ENCODE results near the gene CBY1.
A peak's percentile ranks its signal among the peaks of the same experiment; 100 is the strongest.

CBY1 gene

DNA sequence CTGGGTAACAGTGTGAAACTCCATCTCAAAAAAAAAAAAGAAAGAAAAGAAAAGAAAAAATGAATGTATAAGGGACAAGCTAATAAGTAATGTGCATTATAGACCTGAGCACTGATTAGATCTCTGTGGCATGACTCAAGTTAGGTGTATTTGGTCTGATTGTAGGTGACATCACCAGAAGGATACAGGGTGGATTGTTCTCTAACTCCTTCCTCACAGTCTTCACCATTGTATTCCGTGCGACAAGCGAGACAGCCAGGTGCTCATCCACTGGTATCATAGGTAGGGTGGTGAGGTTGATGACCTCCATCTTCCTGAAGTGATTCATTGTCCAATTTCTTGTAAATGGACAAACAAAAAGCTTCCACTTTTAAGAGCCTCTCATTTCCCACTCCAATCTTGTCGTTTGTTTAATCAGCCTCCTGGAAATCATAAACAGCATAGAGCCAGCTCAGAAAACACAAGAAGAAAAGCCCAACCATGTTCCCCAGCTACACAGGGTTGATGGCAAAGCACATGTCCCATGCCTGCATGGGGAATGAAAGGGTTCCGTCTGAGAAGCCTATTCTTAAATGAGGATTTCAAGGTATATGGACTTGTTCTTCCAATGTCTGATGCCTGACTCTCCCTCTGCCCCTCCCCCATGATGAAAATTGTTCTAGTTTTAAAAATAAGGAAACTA is 6.5 kb upstream of the CBY1 start:
- DNase-seq (ENCODE audit: low read depth), result no peak

- no peak for DNase-seq (ENCODE audit: low read depth)
Measured at GRCh38 chr22:38652859-38653258, 3.6 kb upstream of the CBY1 start.

DNA sequence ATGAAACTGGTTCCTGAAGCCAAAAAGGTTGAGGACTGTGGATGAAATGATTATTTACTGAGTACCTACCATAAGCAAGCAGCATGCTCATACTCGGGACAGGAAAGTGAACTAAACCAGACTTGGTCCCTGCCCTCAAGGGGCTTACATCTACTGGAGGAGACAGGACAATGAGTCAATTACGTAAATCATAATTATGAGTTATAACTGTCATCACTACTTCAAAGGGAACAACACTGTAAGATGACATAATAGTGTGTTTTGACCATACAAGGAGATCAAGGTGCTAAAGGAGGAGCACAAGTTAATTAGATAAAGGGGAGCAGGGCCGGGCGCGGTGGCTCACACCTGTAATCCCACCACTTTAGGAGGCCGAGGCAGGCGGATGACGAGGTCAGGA is 2.7 kb upstream of the CBY1 start:
- DNase-seq (ENCODE audit: low read depth), result no peak

DNA sequence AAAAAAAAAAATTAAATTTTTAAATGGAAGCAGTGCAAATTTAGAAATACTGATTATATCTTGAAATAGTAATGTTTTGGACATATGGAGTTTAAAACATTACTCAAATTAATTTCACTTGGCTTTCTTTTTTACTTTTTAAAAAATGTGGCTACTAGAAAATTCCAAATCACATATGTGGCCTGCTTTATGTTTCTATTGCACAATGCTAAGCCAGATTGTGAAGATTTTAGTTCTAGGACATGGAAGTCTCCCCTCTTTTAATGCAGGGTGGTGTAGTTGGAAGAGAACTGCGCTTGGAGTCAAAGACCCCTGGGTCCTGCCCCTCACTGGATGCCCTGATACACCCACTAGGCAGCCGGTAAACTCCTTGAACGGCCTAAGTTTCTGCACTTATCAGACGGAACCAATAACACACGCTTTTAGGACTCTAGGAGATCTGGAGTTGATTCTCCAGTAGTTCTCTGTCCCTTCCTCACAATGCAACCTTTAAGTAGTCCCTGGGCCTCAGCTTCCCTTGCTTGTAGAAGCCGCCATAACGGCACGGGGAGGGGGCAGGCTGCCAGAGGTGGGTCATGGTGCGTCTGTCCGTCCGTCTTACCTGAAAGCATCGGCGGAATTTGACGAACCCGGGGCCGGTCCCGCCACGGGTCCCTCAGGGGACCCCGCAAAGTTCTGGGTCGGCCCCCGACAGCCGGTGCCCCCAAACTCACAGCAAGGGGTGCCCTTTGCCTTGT is 751 bp upstream of the CBY1 start:
- no peak for DNase-seq (ENCODE audit: low read depth)

DNA sequence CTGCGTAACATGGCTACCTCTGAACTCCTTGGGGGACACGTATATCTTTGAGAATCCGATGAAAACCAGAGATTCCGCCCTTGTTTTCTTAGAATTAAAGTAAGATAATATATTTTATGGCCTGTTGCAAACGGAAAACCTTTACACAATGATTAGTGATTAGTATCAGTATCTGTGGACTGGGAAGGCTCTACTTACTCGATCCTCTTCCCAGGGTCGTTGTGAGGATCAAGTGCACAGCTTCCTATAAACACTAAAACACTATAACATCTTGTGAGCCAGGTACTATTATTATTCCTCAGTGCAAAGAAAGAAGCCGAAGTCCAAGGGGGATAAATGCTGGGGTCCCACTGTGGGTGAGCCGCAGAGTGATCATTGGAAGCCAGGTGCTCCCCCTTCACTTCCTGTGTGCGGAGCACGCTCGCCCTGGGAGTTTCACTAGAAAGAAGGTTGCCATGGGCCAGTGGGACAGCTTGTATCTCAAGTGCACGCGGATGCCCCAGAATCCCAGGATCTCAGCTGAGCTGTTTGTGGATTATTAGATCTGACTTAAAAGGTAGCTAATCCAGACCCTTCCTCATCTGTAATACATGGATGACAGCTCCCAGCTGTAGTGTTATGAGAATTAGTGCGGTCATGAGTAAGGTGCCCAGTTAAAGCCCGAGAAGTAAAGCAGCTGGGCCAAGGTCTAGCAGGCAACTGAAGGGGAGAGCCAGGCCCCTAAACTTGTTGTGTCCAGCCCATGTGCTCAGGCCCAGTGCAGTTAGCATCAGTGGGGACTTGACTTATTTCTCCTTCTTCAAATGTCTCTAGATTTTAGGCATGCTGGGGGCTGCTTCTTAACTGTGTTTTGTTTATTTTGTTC is 839 bp downstream of the CBY1 start:
- DNase-seq (ENCODE audit: low read depth), result no peak

DNA sequence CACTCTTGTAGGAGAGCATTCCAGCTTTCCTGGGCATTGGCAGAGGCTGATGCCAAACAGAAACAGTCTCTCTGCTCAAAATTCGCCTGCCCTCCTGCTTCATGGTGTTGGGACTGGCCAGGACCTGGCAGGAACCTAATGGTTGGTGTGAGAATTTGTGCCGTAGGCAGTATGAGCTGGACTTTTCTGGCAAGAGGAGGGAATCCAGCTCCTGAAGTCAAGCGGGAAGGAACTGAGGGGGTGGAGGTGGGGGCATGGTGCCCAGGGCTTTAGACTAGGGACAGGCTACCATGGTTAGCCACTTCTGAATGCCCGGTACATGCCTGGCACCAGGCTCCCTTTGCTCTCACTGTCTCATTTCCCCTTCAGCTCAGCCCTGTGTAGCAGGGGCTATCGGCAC is 18.4 kb downstream of the CBY1 start:
- no peak for DNase-seq (ENCODE audit: low read depth)

- DNase-seq (ENCODE audit: low read depth), result no peak
Measured at GRCh38 chr22:38675833-38676232, 19.4 kb downstream of the CBY1 start.

DNA sequence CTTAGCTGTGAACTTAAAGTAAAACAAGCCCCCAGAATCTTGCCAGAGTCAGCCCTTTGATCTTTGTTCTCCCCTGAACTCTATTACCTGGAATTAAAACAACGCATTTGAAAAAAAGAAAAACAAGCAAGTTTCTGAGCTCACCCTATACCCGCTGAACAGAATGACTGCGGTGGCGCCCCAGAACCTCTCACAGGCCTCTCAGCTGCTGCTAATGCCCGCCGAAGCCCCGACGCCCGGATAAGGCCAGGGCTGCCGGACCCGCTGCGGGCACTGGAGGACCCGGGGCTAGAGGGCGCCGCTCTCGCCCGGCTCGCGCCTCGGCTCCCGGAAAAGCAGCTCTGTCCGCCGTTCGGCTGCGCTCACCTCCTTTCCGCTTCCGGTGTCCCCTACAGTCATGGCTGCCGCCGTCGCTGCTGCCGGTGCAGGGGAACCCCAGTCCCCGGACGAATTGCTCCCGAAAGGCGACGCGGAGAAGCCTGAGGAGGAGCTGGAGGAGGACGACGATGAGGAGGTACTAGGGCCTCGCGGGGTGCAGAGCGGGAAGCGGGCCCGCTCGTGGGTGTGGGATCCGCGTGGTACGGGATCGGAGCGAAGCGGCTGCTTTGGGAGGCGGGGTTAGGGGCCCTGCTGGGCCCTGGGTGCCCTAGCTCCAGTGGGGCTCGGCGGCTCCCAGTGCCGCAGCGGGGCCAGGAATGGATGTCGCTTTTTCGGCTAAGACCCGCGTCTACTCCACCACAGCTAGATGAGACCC is 25.3 kb downstream of the CBY1 start, which contains the start of gene TOMM22:
TOMM22 (plus strand) TSS at position 376 of the 754 bp plus-strand sequence; CDS start at position 398, 22 bp downstream.
- DNase-seq (ENCODE audit: low read depth), result peak; percentile 73

GRCh38 chr22:38684895-38685294 is 28.5 kb downstream of the CBY1 start:
- no peak for DNase-seq (ENCODE audit: low read depth)

GRCh38 chr22:38685761-38686160 is 29.3 kb downstream of the CBY1 start:
- DNase-seq (ENCODE audit: low read depth), result no peak

DNA sequence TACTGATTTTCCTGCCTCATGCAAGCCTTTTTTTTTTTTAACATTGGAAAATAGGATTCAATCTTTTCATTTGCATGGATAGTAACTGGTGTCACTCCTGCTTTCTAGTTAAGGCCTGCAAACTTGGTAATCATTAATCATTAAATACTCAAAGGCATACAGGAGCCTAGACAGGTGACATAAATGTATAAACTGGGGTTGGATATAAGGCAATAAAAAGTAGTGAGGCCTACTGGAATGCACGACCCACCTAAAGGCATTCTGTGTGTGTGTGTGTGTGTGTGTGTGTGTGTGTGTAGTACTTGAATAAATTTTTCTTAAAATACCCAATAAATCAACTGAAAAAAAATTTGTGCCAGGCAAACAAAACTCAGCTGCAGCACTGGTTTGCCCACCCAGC is 33.2 kb downstream of the CBY1 start:
- DNase-seq (ENCODE audit: low read depth), result no peak

DNA sequence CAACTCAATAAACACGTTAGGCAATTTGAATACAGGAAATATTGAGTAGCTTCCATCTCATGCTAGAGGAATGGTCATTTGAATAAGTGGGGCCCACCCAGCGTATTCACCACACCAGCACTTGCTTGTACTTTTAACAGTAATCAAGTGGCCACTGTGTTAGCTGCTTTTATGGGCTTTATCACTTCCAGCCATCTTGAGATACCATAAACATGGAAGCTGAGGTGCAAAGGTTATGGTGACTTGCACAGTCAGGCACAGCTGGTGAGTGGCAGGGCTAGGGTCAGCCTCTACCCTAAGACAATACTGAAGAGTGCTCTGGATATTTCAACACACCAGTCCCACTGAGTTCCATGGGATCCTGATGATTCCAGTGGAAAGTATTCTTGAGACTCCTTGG is 37.6 kb downstream of the CBY1 start:
- DNase-seq (ENCODE audit: low read depth), result no peak

- no peak for DNase-seq (ENCODE audit: low read depth)
Measured at GRCh38 chr22:38694940-38695339, 38.5 kb downstream of the CBY1 start.

GRCh38 chr22:38696606-38697424 is 40.4 kb downstream of the CBY1 start:
- peak; percentile 33 for DNase-seq (ENCODE audit: low read depth)

DNA sequence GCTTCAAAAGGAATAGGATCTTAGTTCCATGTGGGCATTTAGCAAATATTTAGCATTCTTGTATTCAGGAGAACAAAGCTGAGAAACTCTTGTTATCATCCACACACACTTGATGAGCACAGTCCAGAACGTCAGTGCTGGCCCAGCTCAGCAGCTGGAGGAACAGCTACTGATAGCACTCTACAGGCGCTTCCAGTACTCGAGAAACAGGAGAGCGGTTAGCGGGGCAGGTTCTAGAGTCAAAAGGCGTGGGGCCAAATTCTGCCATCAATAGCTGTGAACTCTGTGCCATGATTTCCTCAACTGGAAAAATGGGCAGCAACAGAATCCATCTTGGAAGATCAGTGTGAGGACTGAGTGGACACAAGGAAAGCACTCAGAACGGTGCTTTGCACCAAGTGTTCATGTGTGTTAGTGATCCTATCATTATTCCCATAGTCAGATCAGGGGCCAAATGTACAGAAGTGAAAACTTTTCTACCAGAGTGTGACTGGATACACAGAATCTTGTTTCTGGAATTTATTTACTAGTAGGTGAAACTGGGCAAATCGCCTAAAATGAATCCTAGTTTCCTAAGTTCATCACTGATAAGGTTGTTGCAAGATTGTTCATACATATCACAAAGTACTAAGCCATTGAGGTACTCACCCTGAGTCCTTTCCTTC is 41.1 kb downstream of the CBY1 start:
- DNase-seq (ENCODE audit: low read depth), result no peak

- no peak for DNase-seq (ENCODE audit: low read depth)
Measured at GRCh38 chr22:38698407-38699094, 42.1 kb downstream of the CBY1 start.

DNA sequence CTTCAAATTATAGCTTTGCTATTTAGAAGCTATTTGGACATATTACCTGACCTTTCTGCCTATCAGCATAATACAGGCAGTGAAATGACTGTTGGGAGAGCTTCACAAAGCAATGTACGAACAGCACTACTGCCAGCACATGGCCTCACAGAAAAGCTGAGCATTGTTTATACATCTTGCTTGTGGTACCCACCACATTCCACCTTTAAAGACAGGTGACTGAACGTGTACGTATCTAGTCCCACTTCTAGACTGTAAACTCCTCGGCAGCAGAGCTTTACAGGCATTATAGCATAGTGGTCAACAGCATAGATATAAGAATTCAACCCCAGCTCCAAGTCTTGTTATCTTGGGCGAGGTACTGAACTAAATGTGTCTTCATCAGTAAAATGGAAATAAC is 42.7 kb downstream of the CBY1 start:
- no peak for DNase-seq (ENCODE audit: low read depth)

GRCh38 chr22:38699784-38700183 is 43.3 kb downstream of the CBY1 start:
- no peak for DNase-seq (ENCODE audit: low read depth)

DNA sequence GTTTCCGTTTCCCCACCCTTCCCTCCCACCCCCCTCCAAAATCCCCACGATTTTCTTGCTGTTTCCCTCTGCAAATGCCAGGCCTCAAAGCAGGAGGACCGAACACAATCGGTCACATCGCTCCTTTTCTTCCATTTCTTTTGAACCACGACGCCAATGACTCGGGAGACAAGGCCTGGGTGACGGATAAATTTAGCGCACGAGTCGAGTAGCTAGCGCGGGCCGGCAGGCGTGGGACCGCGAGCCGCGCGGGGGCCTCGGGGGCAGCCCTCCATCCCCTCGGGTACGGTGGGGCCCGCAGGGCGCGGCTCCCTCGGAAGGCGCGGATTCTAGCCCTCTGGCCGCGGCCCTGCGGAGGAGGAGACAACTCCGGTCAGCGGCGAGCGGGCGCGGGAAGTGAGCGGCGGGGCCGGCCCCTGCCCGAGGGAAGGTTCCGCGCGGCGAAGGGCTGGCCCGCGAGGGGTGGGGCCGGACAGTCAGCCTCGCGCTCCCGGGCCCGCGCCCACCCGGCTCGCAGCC is 43.9 kb downstream of the CBY1 start:
- no peak for DNase-seq (ENCODE audit: low read depth)

Data from T-helper 22 cell (primary cell).